GM12891 (cell line): Measurements from ENCODE around the gene AGBL1.

Experiments used
- POLR2A ChIP-seq: IDR thresholded peaks from 2 replicates; pipeline ENCODE4 v1.6.1; 2011; ENCODE audit warnings: low read depth, low read length, control low read depth
- POLR2AphosphoS5 ChIP-seq: IDR thresholded peaks from 2 replicates; pipeline ENCODE4 v1.6.1; 2011; ENCODE audit warnings: low read depth, low read length, control low read depth

GRCh38 chr15:86590461-86590860, 510.8 kb downstream of the AGBL1 start:
- TF ChIP-seq POLR2AphosphoS5 (no peak), POLR2A (no peak)
